GM21515 (cell line): Measurements from ENCODE around the gene ZNF79.
"Not testable (repeated sequence)": the region's sequence is repeated elsewhere in the genome, so short reads cannot be mapped to it uniquely, and the experiment has no call there.

Experiments used
- ATAC-seq: cut with Tn5 transposase; IDR thresholded peaks from one replicate; pipeline ENCODE4 v1.9.1; 2021; ENCODE audit not compliant: unreplicated experiment

The ZNF79 gene

DNA sequence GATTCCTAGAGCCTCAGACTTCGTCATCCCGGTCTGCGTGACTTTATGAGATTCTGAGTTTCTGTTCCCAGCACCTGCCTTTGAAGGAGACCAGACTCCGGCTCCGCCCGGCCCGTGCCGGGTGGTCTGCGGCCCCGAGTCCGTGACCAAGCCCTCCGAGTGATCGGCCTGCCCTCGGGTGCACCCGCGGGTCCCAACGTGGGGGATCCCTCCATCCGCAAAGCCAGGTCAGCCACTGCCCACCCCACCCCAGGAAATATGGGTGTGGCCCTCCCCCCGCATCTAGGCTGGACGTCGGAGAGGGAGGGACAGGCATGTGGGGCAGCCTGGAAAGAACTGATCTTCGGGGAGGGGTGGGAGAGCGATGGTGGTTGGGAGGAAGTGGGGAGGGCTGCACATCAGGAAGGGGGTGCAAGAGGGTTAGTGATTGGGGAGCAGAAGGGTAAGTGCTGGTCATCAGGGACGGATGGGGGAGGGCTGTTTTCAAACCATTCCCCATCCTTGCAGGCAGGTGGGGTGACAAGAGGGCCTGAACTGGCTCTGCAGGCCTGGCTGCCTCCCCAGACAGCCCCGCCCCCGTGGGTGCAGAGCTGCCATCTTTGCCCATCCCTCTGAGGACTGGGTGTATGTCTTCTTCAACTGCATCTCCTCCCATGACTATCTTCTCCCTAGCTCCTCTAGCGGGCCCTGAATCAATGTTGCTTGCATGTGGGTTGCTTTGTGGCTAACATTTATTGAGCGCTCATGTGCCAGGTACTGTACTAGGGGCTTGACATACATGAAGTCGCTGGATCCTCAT lies 27.9 kb downstream of the ZNF79 start:
- no peak for ATAC-seq

DNA sequence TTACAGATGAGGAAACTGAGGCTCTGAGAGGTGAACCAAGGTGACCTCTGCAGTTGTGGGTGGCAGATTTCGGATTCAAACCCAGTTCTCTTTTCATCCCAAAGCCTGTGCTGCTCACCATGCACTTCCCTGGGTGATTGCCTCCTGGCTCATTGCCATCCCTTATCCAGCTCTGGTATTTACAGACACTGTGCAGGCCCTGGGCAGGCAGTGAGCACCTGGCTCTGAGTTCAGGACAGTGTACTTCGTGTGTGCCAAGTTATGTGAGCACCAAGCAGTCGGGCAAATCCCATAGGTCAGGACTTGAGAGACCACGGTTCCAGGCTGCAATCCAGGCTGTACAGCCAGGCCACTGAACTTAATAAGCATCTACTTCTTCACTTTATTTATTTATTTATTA lies 28.5 kb downstream of the ZNF79 start:
- ATAC-seq: no peak

DNA sequence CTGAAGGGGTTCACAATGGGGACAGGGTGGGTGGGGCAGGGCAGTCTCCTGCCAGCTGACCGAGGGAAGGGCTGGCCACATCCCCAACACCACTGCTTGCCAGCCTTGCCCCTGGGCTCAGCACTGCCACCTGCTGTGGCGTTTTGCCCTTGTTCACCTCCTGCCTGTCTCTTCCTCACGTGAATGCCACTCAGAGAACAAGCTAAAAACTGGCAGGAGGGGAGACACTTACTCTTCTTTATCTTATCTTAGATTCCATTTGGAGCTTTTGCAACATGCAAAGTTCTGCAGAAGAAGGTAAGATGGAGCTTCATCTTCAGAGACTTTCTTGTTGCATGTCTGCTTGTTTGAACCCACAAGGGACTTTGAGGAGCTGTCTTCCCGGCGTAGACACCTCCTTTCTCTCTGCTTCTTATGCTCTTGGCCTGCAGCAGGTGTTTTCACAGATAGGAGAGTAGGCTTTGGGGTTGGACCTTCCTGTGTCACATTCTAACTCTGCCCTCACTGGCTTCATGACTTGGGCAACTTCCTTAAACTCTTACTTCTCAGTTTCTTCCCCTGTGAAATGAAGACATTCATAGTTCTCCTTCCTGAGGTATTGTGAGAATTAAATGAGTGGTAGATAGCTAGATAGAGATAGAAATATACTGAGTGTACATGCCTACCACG lies 31.3 kb downstream of the ZNF79 start:
- ATAC-seq: no peak

DNA sequence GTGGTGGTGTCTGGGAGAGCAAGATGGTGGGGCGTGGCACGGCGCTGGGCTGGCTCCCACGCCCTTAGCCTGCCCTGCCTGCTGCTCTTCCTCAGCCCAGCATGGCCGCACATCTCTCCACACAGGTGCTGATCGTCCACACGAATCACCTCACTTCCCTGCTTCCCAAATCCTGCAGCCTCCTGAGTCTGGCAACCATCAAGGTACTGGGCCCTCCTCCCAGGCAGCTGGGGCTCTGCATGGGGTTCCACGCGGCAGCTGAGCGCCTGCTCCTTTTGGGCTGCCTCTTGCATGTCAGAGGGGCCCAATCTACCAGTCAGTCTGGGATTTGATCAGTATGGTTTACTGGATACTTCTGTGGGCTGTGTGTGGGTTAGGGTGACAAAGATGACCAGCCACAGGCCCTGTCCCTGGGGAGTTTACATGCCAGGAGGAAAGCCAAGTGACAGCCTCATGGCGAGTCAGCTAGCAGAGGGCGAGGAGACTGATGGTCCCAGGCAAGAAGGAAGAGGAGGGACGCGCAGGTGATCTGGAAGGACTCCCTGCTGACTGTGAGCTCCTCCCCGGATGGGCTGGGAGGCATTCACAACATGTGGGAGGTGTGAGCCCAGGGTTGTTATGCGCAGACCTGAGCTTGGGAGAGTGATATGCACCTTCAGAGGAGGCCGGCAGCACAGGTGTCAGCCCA lies 33.2 kb downstream of the ZNF79 start:
- no peak for ATAC-seq

DNA sequence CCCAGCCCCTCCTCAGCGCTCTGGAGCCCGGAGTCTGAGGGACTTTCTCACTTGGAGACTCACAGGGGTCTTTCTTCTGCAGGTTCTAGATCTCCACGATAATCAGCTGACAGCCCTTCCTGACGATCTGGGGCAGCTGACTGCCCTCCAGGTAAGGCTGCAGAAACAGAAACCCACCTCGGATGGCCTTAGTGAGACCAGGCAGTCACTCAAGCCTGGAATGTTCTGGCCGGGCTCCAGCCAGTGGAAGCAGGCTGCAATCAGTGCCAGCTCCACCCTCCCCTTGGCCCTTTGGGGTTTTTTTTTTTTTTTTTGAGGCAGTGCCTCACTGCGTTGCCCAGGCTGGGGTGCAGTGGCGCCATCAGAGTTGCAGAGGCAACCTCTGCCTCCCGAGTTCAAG lies 34.7 kb downstream of the ZNF79 start:
- ATAC-seq: no peak

DNA sequence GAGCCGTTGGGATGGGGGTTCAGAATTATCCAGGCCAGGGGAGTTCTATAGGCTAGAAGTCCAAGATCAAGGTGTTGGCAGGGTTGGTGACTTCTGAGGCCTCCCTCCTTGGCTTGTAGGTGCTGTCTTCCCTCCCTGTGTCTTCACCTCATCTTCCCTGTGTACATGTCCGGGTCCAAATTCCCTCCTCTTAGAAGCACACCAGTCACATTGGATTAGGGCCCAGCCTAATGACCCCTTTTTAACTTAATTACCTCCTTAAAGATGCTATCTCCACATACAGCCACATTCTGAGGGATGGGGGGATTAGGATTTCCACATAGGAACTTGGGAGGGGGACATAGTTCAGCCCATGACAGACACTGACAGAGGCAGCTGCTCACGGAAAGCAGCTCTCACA lies 39.2 kb downstream of the ZNF79 start:
- no peak for ATAC-seq

DNA sequence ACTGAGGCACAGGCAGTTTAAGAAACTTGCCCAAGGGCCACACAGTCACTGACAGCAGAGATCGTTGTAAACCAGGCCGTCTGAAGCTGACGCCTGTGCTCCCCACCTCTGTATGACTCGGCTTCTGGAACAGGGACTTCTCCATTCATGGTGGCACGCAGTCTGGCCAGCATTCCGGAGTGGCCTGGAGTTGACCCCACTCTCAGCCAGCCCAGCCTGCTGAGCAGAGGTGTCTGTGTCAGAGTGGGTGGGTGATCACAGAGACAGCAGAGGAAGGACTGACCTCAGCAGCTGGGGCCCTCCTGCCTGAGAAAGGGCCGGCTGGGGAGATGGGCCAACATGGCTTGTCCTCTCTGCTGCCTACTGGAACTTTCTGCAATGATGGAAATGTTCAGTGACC lies 39.7 kb downstream of the ZNF79 start:
- ATAC-seq: no peak

DNA sequence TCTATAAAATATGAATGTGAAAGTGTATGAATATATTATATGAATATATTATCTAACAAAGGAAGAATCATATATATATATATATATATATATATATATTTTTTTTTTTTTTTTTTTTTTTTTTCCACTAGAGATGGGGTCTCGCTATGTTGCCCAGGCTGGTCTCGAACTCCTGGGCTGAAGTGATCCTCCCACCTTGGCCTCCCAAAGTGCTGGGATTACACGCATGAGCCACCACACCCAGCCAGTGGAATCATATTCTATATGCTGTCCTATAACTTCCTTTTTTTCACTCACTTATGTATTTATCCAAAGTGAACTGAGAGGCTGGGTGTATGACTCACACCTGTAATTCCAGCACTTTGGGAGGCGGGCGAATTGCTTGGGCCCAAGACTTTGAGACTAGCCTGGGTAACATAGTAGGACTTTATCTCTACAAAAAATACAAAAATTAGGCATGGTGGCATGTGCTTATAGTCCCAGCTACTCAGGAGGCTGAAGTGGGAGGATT lies 42.3 kb downstream of the ZNF79 start:
- not testable (repeated sequence) for ATAC-seq

DNA sequence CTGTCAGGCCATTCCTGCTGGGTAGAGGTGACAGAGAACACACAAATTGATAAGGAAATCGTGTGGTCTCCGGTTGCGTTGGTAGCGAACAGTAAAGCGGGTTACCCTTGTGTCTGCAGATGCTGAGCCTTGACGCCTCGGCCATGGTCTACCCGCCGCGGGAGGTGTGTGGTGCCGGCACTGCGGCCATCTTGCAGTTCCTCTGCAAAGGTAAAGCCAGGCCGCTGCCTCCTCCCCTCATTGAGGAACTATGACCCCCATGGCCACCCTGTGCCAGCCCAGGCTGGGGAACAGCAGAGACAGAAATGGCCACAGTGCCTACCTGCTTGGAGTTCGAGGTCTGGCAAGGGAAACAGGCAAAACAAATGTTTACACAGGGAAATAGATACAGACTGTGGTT lies 43.4 kb downstream of the ZNF79 start:
- no peak for ATAC-seq

DNA sequence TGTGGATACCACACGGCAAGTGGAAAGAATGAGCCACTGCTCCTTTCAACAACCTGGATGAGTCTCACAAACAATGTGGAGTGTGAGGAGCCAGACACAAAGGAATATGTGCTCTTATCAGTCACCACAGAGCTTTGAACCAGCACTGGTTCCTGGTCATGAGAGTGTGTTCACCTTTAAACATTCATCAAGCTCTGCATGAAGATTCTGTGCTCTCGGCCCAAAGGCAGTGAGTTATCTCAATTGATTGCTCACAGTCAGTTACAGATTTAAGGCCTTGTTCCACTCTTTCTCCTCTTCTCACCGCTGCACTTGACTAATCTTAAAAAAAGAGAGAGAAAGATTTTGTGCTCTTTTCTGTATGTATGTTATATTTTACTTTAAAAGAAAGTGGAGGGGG lies 46.5 kb downstream of the ZNF79 start:
- ATAC-seq: no peak

DNA sequence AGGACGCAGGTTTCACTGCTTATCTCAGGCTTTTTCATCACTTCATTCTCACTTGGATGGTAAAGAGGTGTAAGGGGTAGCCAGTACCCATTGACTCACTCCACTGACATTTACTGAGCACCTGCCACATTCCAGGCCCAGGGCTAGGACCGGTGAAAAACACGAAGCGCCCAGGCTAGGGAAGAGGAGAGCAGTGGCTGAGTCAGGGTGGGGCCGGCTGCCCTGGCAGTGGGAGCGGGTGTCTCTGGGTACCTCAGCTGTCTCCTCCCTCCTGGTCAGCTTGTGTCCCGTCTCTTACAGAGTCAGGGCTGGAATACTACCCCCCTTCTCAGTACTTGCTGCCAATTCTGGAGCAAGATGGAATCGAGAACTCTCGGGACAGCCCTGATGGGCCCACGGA lies 49.3 kb downstream of the ZNF79 start:
- ATAC-seq: no peak

DNA sequence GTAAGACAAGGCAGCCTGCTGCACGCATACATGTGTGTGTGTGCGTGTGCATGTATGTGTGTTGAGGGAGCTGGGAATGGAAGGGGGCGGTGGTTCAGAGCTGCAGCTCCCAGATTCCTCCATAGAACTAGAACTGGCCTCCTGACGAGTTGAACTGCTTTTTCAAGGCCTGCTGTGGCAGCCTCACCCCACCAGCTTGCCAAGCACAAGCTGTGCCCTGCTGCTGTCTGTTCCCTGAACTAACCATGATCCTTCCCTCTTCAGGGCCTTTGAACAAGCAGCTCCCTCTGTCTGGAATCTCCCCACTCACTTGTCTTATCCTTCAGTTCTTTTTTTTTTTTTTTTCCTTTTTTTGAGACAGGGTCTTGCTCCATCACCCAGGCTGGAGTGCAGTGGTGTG lies 49.8 kb downstream of the ZNF79 start:
- no peak for ATAC-seq

DNA sequence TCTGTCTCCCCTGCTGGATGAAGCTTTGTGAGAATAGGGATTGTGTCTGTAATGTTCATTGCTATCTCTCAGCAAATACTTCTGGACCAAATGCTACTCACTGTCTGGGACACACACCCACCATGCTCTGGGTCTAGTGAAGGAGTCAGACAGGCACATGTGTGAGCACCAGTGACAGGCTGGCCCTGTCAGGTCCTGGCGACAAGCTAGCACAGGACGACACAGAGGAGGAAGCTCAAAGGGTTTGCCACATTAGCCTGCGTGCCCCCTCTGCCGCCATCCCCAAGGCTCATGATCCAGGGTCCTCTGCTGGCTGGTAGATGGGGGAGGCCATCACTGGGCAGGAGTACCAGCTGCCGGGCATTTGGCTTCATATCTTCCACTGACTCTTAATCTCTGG lies 50.4 kb downstream of the ZNF79 start:
- ATAC-seq: no peak

DNA sequence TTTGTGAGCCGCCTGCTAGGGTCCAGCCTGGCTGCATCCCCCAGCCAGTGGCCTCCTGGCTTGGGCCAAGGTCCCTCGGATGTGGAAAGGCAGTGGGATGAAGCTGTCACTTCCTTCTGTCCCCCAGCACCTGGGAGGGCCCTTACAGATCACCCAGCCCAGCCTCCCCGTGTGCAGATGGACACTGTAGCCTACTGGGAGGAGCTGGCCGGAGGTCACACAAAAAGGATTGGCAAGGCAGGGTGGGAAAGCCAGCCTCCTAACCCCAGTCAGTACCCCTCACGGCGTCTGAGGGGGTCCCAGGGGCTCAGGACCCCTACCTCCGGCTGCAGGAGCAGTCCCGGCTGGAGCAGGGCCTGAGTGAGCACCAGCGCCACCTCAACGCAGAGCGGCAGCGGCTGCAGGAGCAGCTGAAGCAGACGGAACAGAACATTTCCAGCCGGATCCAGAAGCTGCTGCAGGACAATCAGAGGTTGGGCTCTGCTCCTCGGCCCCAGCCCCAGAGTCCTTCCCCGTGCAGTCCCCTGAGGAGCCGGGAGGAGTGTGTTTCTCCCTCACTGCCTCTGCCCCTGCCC lies 55.4 kb downstream of the ZNF79 start:
- ATAC-seq: no peak

DNA sequence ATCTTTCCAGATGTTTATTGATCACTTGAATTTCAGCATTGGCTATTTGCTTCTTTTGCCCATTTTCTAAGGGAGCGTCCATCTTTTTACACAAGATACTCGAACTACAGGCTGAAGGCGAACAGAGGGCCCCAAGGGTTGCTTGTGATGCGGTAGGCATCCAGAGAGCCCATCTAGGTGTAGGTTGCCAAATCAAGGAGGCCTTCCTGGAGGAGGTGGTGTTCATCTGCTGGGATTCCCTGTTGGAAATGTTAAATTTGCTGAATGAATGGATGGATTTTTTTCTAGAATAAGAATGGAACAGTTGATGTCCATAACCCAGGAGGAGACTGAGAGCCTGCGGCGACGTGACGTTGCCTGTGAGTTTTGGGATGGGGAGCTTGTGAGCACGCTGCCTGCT lies 58.5 kb downstream of the ZNF79 start:
- no peak for ATAC-seq

DNA sequence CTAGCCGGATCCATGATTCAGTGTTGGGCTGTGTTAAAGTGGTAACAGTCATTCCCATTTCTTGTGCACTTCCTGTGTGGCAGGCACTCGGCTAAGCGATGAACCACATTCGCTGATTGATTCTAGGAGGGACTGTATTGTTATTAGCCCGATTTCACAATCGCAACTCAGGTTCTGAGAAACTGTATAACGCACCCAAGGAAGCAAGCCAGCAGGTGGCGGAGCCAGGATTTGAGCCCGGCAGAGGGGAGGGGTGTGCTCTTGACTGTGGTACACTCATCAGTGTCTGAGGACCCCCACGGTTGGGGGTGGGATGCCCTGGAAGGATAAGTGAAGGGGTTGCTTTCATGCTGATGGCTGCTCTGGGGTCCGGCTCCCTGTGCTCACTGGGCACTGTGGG lies 61.8 kb downstream of the ZNF79 start:
- ATAC-seq: no peak

DNA sequence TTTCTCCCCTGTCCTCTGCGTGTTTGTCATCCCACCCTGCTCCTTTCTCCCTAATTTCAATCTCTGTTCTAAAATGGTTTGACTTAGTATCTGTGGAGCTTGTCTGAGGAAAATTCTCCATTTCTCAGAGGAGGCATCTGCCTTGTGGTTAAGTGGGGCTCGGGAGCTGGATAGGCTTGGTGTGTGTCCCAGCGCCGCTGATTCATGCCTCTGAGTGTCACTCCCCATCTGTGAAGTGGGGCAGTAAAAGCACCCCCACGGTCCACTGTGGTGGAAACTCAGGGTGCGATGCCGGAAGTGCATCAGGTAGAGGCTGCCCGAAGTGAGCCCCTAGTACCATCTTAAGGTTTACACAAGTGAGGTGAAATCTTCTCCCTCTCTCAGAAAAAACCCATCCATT lies 64.8 kb downstream of the ZNF79 start:
- no peak for ATAC-seq

DNA sequence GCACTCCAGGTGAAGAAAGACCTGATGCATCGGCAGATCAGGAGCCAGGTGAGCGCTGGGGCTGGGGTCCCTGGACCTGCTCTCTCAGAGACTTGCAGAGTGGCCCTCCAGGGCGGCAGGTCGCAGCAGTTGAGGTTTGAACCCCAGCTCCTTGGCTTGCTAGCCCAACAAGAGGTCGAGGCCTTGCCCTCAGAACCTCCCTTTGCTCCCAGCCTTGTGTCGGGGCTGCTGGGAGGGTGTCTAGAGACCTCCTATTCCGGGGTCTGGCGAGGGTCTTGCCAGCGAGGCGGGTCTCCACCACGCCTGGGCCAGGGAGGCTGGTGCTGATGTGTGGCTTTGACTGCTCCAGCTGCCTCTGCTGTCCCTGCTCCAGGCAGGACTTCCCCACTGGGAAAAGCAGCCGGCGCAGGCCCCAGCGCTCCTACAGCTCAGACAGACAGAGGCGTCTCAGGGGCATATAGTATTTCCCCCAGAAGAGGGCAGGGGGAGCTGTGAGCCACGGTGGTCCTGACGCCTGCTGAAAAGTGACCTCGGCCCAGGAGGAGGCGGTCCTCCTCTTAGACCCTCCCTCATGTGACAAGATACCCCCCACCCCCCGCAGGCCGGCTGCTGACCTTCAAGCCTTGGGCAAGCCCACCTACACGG lies 65.4 kb downstream of the ZNF79 start:
- no peak for ATAC-seq

DNA sequence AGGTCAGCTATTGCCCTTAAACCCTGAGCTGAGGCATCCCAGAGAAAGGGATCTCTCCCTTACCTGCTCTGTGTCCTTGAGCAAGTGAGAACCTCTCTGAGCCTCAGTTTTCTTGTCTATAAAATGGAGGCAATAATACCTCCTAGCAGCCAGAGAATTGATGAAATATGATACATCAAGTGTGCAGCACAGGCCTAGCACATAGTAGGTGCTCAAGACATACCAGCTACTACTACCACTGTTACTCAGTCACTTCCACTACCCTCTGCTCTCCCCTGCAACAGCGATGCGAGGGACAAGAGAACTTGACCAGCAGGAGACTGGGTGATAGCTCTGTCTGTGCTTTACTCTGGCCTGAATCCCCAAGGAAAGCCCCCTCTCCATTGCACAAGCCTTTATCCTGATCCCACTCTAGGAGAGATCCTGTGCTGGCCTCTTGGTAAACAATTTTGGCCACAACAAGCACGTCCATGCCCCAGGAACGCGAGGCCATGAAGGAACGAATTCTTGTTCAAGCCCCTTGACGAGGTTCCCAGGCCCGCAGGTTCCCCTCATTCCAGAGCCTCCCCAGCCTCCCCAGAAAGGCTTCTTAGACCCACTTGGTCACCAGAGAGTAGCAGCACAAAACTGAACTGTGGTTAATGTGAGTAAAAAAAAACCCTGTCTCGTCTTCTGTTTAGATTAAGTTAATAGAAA lies 66.5 kb downstream of the ZNF79 start:
- no peak for ATAC-seq

DNA sequence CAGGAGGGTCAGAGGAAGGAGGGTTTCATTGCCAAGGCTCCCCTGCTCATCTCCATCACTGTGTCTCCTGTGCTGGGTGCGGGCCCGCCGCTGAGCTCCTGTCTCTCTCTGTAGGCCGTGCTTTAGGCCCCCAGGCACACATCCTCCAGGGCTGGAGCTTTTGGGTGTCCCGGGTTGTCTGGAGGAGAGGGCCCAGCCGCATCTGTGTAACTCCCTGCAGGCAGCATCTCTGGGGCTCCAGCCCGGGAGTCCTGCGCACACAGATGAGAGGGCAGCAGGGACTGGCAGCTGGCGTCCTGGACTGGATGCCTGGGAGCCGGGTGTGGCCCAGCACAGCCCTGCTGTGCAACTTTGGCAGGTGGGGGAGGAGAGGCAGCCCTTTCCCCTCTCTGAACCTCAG lies 67.3 kb downstream of the ZNF79 start:
- no peak for ATAC-seq

DNA sequence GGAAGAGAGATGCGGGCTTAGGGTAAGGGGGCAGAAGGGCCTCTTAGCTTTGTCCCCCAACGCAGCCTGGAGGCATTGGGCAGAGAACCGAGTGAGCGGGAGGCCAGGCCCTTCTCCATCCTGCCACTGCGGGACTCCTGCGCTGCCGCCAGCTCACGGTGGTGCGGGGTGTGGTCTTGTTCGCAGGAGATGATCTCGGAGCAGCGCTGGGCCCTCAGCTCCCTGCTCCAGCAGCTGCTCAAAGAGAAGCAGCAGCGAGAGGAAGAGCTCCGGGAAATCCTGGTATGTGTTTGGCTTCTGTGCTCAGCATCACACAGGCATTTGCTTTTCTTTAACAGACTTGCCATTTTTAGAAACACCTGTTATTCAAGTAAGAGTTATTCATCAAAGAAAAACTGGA lies 68.4 kb downstream of the ZNF79 start:
- ATAC-seq: no peak
